ENCODE results near the gene NT5DC2.

NT5DC2 gene

GRCh38 chr3:52519445-52520140 is 14.1 kb downstream of the NT5DC2 start:
- H3K4me3 ChIP-seq (ENCODE audit: insufficient read depth, low read depth, low read length): no peak overlapping the region
- H3K4me1 ChIP-seq (ENCODE audit: control insufficient read depth, insufficient read depth, low read length): no peaks in the 10 kb centered on the region
- peaks cover 7% of the 10 kb centered on the region for H3K27me3 ChIP-seq (ENCODE audit: control insufficient read depth, insufficient read depth, low read length, poor library complexity, severe bottlenecking)
- H3K27ac ChIP-seq (ENCODE audit: insufficient read depth, low read depth, low read length, poor library complexity, severe bottlenecking): no peak overlapping the region
- no peaks in the 10 kb centered on the region for H3K9me3 ChIP-seq (ENCODE audit: control insufficient read depth, low read length)
- H3K36me3 ChIP-seq (ENCODE audit: control insufficient read depth, insufficient read depth, low read length): peaks cover 12% of the 10 kb centered on the region
- 90% methylated on average over 22 of the region's 22 CpGs for WGBS, 2 experiments

GRCh38 chr3:52518723-52519444 is 14.8 kb downstream of the NT5DC2 start:
- Histone ChIP-seq H3K27ac (ENCODE audit: insufficient read depth, low read depth, low read length, poor library complexity, severe bottlenecking) (no peak overlapping the region), H3K9me3 (ENCODE audit: control insufficient read depth, low read length) (no peaks in the 10 kb centered on the region), H3K4me1 (ENCODE audit: control insufficient read depth, insufficient read depth, low read length) (no peaks in the 10 kb centered on the region), H3K4me3 (ENCODE audit: insufficient read depth, low read depth, low read length) (no peak overlapping the region), H3K36me3 (ENCODE audit: control insufficient read depth, insufficient read depth, low read length) (peaks cover 5% of the 10 kb centered on the region), H3K27me3 (ENCODE audit: control insufficient read depth, insufficient read depth, low read length, poor library complexity, severe bottlenecking) (peaks cover 7% of the 10 kb centered on the region)
- WGBS, 2 experiments: 57% methylated on average over 50 of the region's 50 CpGs

- Histone ChIP-seq H3K36me3 (ENCODE audit: control insufficient read depth, insufficient read depth, low read length) (no peaks in the 10 kb centered on the region), H3K4me3 (ENCODE audit: insufficient read depth, low read depth, low read length) (no peak overlapping the region), H3K27ac (ENCODE audit: insufficient read depth, low read depth, low read length, poor library complexity, severe bottlenecking) (no peak overlapping the region), H3K4me1 (ENCODE audit: control insufficient read depth, insufficient read depth, low read length) (no peaks in the 10 kb centered on the region), H3K27me3 (ENCODE audit: control insufficient read depth, insufficient read depth, low read length, poor library complexity, severe bottlenecking) (peaks cover 7% of the 10 kb centered on the region), H3K9me3 (ENCODE audit: control insufficient read depth, low read length) (no peaks in the 10 kb centered on the region)
- 89% methylated on average over 25 of the region's 25 CpGs for WGBS, 2 experiments
Observed at GRCh38 chr3:52517796-52518722, 15.6 kb downstream of the NT5DC2 start.

- Histone ChIP-seq H3K27ac (ENCODE audit: insufficient read depth, low read depth, low read length, poor library complexity, severe bottlenecking) (no peak overlapping the region), H3K4me1 (ENCODE audit: control insufficient read depth, insufficient read depth, low read length) (no peaks in the 10 kb centered on the region), H3K4me3 (ENCODE audit: insufficient read depth, low read depth, low read length) (no peak overlapping the region), H3K27me3 (ENCODE audit: control insufficient read depth, insufficient read depth, low read length, poor library complexity, severe bottlenecking) (peaks cover 7% of the 10 kb centered on the region), H3K9me3 (ENCODE audit: control insufficient read depth, low read length) (no peaks in the 10 kb centered on the region), H3K36me3 (ENCODE audit: control insufficient read depth, insufficient read depth, low read length) (no peaks in the 10 kb centered on the region)
- 91 to 94% methylated on average over 19 of the region's 19 CpGs for WGBS, 2 experiments
Observed at GRCh38 chr3:52516509-52517195, 17.0 kb downstream of the NT5DC2 start.

- no peaks in the 10 kb centered on the region for H3K4me1 ChIP-seq (ENCODE audit: control insufficient read depth, insufficient read depth, low read length)
- H3K4me3 ChIP-seq (ENCODE audit: insufficient read depth, low read depth, low read length): no peak overlapping the region
- WGBS, 2 experiments: 89 to 92% methylated on average over 6 of the region's 6 CpGs
- H3K27ac ChIP-seq (ENCODE audit: insufficient read depth, low read depth, low read length, poor library complexity, severe bottlenecking): no peak overlapping the region
- no peaks in the 10 kb centered on the region for H3K36me3 ChIP-seq (ENCODE audit: control insufficient read depth, insufficient read depth, low read length)
- peaks cover 7% of the 10 kb centered on the region for H3K27me3 ChIP-seq (ENCODE audit: control insufficient read depth, insufficient read depth, low read length, poor library complexity, severe bottlenecking)
- H3K9me3 ChIP-seq (ENCODE audit: control insufficient read depth, low read length): no peaks in the 10 kb centered on the region
Observed at GRCh38 chr3:52515192-52515591, 18.5 kb downstream of the NT5DC2 start.

GRCh38 chr3:52514576-52514975 is 19.1 kb downstream of the NT5DC2 start:
- peaks cover 7% of the 10 kb centered on the region for H3K27me3 ChIP-seq (ENCODE audit: control insufficient read depth, insufficient read depth, low read length, poor library complexity, severe bottlenecking)
- no peak overlapping the region for H3K4me3 ChIP-seq (ENCODE audit: insufficient read depth, low read depth, low read length)
- H3K9me3 ChIP-seq (ENCODE audit: control insufficient read depth, low read length): no peaks in the 10 kb centered on the region
- no peaks in the 10 kb centered on the region for H3K4me1 ChIP-seq (ENCODE audit: control insufficient read depth, insufficient read depth, low read length)
- H3K36me3 ChIP-seq (ENCODE audit: control insufficient read depth, insufficient read depth, low read length): no peaks in the 10 kb centered on the region
- WGBS, 2 experiments: 88 to 89% methylated on average over 10 to 11 of the region's 11 CpGs
- H3K27ac ChIP-seq (ENCODE audit: insufficient read depth, low read depth, low read length, poor library complexity, severe bottlenecking): no peak overlapping the region

- 87 to 89% methylated on average over 7 of the region's 7 CpGs for WGBS, 2 experiments
- Histone ChIP-seq H3K9me3 (ENCODE audit: control insufficient read depth, low read length) (no peaks in the 10 kb centered on the region), H3K27ac (ENCODE audit: insufficient read depth, low read depth, low read length, poor library complexity, severe bottlenecking) (no peak overlapping the region), H3K4me1 (ENCODE audit: control insufficient read depth, insufficient read depth, low read length) (no peaks in the 10 kb centered on the region), H3K4me3 (ENCODE audit: insufficient read depth, low read depth, low read length) (no peak overlapping the region), H3K36me3 (ENCODE audit: control insufficient read depth, insufficient read depth, low read length) (no peaks in the 10 kb centered on the region), H3K27me3 (ENCODE audit: control insufficient read depth, insufficient read depth, low read length, poor library complexity, severe bottlenecking) (peaks cover 4% of the 10 kb centered on the region)
Observed at GRCh38 chr3:52513281-52513680, 20.4 kb downstream of the NT5DC2 start.

- WGBS, 2 experiments: 87 to 89% methylated on average over 17 of the region's 17 CpGs
Observed at GRCh38 chr3:52512727-52513126, 20.9 kb downstream of the NT5DC2 start.

GRCh38 chr3:52512105-52512504 is 21.6 kb downstream of the NT5DC2 start:
- whole genome bisulfite sequencing, 2 experiments: 73 to 81% methylated on average over 8 of the region's 8 CpGs
- H3K4me3 ChIP-seq (ENCODE audit: insufficient read depth, low read depth, low read length): no peak overlapping the region
- no peaks in the 10 kb centered on the region for H3K36me3 ChIP-seq (ENCODE audit: control insufficient read depth, insufficient read depth, low read length)
- no peak overlapping the region for H3K27ac ChIP-seq (ENCODE audit: insufficient read depth, low read depth, low read length, poor library complexity, severe bottlenecking)
- no peaks in the 10 kb centered on the region for H3K27me3 ChIP-seq (ENCODE audit: control insufficient read depth, insufficient read depth, low read length, poor library complexity, severe bottlenecking)
- H3K9me3 ChIP-seq (ENCODE audit: control insufficient read depth, low read length): no peaks in the 10 kb centered on the region
- no peaks in the 10 kb centered on the region for H3K4me1 ChIP-seq (ENCODE audit: control insufficient read depth, insufficient read depth, low read length)

More at GRCh38 chr3:52512727-52513126, 20.9 kb downstream of the NT5DC2 start:
- Histone ChIP-seq H3K27me3 (ENCODE audit: control insufficient read depth, insufficient read depth, low read length, poor library complexity, severe bottlenecking) (no peaks in the 10 kb centered on the region), H3K36me3 (ENCODE audit: control insufficient read depth, insufficient read depth, low read length) (no peaks in the 10 kb centered on the region), H3K4me1 (ENCODE audit: control insufficient read depth, insufficient read depth, low read length) (no peaks in the 10 kb centered on the region), H3K27ac (ENCODE audit: insufficient read depth, low read depth, low read length, poor library complexity, severe bottlenecking) (no peak overlapping the region), H3K9me3 (ENCODE audit: control insufficient read depth, low read length) (no peaks in the 10 kb centered on the region), H3K4me3 (ENCODE audit: insufficient read depth, low read depth, low read length) (no peak overlapping the region)

All from ectodermal cell (in vitro differentiated cells).